ENCODE results near the gene CD52.

CD52 gene

DNA sequence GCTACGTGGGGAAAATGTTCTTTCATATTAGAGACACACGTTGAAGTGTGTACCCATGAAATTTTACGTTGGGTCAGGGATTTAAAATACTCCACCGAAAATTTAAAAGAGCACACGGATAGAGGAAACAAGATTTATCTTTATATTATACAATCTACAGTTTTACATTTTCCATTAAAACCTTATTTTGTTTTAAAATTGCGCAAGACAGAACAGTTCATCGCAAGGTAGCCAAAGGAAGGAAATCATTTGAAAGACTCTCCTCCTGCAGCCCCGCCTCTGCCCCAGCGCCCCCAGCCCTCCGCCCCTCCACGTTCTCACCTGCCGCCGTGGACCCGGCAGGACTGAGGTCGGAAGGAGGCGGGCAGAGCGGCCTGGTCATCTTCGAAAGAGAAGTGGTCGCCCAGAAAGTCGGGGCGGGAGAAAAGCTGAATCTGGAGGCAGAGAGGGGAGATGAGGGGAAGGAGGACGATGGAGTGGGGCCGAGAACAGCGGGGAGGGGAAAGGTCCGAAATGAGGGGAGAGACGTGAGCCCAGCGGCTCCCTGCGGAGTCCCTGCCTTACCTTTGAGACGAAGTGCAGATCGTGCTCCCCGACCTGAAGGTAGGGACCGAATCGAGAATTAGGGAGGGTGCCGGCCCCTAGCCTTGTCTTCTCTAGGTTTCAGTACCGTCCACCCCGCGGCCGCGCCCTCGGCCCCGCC, 18.2 kb downstream of the CD52 start:
- DNase-seq (ENCODE audit: low spot score) = no peak

DNA sequence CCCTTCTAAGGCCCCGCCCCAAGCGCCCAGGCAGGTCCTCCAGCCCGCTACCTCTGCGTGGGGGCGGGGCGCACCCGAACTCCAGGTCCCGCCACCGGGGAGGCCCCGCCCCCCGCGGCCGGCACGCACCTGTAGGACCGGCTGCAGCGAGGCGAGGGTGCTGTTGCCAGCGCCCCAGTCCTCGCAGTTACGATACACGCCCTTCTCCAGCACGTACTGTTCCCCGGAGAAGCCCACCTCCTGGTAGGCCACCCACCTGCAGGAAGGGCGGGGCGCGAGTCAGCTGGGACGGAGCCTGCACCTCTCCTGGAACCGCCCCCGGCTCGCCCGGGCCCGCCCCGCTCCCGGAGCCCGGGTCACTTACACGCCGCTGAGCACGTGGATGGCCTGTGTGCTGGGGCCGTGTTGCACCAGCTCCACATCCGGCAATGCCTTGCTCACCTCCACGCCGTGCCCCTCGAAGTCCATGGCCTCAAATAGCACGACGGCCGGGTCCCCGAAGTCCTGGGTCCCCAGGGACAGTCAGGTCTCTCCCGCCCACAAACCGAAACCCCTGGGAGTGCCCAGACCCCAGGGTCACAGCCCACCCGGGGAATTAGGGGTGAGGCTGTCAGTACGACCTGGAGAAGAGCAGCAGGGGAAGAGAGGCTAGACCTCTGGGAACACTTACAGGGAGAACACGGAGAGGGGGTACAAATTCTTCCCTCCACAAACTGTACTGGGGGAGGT, 18.9 kb downstream of the CD52 start:
- DNase-seq (ENCODE audit: low spot score) = peak; percentile 62

DNA sequence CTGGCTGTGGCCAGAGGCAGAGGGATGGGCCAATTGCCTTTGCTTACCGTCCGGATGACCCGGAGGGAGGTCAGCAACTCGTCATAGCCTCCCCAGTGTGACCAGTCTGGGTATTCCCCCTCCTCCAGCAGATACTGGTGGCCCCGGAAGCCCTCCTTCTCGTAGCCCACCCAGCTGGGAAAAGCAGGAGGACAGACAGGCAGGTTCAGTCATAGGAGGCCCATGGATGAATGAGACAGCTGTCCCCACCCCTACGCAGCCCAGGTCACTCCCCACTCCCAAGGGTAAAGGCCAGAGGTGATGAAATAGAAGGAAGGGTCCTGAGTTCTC, 19.4 kb downstream of the CD52 start:
- no peak for DNase-seq (ENCODE audit: low spot score)

DNA sequence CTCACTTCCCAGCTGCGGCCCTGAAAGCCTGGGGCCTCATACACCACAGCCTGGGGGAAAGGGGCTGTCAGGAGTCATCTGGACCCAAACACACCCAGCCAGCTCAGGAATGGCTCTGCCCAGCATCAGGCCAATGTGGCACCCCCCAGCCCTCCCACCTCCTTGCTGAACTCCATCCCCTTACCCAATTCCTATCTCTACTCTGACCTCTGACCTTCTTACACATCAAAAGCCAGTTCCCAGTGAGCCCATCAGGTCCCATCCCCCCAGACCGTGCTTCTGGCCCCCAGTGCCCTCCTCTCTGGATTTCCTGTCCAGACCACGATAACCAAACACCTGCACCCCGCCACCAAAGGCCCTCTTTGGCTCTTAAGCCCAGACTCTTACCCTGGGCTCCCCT, 19.9 kb downstream of the CD52 start:
- no peak for DNase-seq (ENCODE audit: low spot score)

DNA sequence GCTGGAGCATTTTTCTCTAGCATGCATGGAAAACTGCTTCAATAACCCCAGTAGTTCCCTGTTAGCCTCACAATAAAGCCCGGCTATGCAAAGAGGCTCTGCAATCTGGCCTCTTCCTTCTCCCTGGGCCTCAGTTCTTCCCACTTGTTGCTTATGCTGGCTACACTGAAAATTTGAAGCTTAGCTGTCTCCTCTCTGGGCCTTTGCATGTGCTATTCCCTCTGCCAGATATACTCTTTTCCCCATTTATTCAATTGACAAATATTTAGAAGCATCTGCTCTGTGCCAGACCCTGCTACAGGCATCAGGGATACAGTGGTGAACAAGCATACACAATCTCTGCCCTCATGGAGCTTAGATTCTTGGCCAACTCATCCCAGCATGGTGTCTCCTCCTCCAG, 20.9 kb downstream of the CD52 start:
- DNase-seq (ENCODE audit: low spot score) = no peak

DNA sequence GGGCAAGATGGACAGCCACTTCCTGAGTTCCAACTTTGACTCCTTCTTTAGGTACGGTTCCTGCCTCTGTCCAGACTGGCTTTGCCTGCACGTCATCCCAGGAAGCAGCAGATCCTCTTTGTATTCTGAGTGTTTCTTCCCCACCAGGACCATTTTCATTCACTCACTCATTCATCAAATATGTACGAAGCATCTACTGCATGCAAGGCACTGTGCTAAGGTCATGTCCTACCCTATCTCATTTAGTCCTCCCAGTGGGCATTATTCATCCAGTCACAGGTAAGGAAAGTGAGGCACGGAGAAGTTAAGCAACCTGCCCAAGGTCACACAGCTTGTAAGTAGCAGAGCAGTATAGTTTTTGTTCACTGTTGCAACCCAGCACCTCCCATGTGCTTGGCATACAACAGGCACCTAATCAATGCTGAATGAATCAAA, 22.3 kb downstream of the CD52 start:
- DNase-seq (ENCODE audit: low spot score) = no peak

DNA sequence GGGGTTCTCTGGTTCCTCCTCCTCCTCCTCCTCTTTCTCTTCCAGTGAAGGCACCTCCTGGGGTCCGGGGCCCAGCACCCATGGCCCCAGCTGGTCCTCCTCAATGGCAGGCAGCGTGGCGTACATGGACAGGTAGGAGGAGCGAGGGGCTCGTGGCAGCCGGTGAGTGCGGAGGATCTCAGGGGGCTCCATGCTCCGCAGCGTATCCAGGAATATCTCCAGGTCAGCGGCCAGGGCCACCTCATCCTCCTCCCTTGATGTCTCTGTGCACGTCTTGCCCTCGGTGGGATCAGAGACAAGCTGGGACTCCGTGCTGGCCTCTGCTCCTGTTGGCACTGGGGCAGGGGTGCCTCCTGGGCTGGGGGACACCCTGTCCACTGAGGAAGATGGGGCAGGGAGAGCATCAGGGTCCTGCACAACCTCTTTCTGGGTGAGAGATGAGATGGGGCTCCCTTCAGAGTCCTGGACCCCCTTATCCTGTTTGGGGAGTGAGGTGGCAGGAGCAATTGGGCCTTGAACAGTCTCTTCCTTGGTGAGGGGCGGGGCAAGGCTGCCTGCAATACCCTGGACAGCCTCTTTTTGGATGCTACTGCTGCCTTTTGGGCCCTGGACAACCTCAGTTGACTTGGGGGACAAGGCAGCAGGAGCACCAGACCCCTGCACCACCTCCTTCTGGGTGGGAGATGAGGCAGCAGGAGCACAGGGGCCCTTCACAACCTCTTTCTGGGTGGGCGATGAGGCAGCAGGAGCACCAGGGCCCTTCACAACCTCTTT, 26.6 kb downstream of the CD52 start:
- DNase-seq (ENCODE audit: low spot score) = no peak

DNA sequence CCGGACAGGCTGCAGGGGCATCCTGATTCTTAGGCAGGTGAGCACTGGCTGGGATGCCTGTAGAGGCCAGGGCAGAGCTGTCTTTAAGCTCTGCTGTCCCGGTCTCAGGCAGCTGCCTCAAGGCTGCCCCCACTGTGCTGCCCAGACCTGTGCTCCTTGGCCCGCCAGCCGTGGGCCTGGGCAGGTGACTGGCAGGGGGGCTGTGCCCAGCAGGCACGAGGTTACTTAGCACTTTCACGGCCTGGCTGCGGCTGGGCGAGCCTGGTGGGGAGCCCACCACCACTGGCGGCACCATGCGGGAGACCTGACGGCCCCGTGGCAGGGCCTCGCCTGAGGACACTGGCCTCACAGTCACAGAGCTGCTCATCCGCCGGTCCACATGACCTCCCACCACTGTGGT, 28.0 kb downstream of the CD52 start:
- DNase-seq (ENCODE audit: low spot score) = no peak

DNA sequence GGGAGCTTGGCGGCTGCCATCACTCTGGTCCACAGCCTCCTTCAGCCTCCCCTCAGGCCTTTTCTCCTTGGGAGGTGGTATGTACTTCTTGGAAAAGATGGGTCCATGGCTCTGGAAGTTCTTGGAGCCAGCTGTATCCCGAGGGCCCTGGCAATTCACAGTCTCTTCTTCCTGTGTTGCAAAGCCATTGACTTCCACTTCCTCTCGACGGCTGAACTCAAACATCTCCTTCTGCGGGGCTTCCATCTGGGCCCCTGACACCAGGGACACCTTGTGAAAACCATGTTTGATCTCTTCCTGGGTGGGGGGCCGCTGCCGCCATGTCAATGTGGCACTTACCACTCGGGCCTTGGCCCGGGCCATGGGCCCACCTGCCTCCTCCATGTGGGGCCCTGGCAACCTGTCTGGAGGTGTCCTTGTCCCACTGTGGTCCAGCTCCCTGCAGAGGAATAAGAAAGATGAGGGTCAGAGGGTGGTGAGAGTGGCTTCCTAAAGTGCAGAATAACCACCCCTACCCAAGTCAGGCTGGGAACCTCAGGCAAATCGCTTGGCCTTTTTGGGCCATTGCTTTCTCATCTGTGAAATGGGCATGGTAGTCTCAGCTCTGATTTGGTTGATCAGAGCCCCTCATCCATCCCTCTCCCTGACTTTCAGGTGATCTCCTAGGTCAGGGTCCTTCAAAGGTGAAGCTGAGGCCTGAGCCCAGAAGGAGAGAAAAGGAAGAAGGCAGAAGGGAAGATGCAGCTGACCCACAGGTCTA, 28.7 kb downstream of the CD52 start:
- DNase-seq (ENCODE audit: low spot score) = no peak

DNA sequence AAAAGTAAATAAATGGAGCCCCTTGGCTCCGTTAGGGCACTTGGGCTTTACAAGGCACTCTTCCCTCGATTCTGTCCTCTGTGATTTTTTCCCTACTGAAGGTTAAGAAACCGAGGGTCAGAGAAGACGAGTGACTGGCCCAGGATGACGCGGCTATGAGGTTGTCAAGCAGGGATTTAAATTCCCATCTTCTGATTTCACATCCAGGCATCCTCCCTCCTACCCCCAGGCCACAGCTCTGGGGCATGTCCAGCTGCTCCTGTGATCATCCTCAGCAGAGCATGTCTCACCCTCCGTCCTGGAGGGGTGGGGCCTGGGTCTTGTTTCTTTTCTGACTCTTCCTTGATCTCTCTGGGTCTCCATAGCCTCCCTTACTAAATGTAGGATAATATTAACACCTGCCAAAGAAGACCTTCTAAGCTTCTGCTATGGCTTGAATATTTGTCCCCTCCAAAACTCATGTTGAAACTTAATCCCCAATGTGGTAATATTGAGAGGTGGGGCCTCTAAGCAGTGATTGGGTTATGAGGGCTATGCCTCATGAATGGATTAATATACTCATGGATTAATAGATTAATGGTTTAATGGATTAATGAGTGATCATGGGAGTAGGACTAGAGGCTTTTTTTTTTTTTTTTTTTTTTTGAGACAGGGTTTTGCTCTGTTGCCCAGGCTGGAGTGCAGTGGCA, 31.6 kb downstream of the CD52 start:
- no peak for DNase-seq (ENCODE audit: low spot score)

DNA sequence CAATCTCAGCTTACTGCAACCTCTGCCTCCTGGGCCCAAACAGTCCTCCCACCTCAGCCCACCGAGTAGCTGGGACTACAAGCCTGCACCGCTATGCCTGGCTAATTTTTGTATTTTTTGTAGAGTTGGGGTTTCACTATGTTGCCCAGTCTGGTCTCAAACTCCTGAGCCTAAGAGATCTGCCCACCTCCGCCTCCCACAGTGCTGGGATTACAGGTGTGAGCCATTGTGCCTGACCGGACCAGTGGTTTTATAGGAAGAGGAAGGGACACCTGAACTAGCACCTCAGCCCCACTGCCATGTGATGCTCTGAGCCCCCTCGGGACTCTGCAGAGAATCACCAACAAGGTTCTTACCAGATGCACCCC, 32.1 kb downstream of the CD52 start:
- DNase-seq (ENCODE audit: low spot score) = no peak

DNA sequence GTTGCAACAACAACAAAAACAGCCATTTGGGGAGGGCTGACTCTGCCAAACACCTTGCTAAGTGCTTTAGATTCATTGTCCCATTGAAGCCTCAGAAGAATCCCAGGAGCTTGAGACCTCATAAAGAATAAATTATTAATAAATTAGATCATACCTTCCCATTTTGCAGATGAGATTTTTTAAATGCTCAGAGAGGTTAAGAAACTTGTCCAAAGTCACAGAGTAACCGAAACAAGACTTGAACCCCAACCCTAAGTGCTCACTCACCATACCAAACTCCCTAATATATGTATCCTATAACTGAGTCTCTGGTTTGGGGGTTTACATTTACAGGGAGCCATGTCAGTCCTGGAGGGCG, 32.6 kb downstream of the CD52 start:
- no peak for DNase-seq (ENCODE audit: low spot score)

DNA sequence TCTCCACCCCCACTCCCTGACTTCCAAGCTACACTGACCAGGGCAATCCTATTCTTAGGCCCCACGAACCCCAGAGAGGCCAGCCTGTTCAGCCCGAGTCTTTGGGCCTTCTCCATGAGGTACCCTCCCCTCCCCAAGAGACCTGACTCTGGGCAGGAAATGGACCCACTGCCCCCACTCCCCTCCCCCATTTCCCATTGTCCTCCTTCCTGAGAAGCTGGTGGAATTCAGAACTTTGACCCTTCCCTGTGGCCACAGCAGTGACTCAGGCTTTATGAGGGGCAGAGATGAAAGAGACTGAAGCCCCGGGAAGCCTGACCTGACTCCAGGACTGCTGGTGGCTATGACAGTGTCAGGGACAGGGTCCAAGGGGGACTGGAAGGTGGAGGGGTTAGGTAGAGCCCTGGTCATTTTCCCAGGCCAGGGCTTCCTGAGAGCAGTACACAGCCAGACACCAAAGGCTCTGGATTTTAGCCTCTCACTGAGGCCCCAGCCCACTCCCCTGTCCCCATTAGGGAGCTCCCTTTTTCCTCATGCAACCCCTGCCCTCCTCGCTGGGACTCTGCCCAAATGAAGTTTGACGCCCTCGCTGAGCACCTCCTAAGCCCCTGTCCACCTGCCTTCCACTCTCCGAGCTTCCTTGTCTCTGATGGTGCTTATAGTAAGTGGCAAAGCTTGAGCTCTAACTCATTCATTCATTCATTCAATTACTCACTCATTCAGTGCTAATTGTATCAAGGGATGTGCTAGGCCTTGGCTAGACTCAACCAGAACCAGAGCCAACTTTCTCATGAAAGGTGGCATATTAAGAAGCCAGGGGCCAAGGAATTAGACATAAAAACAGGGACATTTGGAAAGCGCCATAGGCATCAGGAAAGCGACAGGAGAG, 33.2 kb downstream of the CD52 start:
- DNase-seq (ENCODE audit: low spot score) = no peak

DNA sequence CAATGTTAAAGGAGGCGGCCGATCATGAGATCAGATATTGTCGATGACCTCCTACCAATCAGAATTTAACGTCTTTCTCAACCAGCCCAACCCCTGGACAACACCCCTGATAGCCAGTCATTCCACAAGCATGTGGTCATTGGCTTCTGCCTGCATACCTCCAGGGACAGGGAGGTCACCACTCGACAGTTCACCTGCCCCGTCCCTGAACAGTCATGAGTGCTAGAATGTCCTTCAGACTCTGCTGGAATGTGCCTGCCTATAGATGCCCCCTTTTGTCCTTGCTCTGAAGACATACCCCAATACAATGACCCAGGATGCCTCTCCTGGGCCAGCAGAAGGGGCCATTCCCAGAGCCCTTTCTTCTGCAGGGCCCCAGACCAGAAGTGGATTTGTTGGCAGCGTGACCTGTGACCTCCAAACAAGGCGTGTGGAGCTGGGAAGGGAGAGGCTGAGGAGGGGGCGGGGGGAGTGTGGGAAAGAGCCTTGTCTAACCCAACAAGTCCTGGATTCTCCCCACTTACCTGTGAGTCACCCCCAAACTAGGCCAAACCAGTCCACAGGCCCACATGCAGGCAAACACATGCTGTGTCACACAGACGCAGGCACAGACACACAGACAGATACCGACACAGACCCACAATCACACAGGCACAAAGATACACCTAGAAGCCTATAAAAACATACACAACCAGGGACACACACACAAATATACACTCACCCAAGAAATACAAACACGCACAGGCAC, 34.0 kb downstream of the CD52 start:
- DNase-seq (ENCODE audit: low spot score) = no peak

DNA sequence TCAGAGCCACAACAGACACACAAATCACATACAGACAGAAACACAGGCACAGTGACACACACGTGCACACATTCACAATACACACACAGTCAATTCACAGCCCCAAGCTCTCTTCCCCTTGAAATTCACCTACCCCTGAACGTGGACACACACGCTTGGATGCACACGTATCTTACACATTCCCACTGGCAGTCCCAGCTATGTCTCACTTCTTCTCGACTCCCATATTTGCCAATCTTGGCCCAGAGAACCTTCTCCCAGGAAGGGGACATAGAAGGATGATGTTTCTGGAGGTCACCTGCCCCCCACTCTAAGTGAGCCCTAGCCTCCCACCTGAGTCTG, 34.6 kb downstream of the CD52 start:
- no peak for DNase-seq (ENCODE audit: low spot score)

DNA sequence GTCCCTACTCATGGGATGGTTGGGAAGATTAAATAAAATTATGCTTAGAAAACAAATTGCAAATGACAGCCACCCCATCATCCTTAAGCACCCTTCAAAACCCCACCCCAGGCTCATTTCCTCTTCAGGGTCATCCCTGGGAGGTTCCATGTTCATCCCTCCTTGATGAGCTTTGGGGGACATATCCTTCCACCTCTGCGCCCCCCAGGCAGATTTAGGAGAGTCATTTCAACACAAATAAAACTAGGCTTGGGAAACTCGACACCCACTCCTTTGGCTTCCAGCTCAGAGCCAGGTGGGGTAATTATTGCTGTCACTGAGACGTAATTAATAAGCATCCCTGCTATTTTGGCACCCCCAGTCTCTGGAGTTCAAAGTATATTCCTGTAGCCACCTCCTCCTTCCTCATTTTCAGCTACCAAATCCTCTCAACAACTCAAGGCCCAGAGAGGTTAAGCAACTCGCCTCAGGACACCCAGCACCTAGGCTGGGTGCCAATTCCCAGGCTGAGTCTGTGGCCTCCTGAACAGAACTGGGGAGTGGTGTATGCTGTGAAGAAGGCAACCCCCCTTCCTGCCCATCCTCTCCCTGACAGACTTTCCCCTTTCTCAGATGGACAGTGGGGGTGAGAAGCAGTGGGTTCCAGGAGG, 35.6 kb downstream of the CD52 start:
- no peak for DNase-seq (ENCODE audit: low spot score)

DNA sequence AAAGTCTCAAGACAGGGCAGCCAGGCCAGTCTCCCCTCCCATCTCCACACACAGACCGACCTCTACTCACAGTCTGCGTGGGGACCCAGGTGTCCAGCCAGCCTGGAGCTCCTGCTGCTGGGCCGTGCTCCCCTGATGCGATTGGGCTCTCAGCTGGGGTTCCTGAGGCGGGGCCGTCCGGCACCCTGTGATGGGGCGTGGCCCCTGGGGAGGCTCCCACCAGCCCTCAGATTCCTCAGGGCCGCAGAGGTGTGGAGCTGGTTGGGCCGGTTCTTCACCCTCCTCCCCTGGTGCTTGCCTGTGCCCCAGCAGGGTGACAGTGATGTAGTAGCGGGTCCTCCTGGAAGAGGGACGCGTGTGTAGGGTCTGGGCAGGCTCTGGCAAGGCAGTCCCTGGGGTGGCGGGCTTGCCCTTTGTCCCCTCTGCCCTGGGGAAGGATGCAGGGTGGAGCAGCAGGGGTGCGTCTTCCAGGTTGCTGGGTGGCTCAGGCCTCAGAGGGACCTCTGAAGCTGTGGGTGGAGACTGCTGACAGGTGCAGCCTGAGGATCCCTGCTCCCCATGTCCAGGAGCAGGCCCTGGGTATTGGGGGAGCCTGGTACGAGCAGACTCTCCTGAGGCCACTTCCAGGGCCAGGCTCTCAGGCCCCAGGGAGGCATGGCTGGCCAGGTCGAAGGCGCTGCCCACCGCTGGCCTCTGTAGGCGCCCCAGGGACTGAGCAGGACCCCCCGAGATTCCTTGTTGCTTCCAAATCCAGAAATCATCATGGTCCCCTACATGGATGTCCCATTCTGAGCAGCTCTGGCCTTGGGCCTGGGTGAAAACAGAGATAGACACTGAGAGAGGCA, 36.4 kb downstream of the CD52 start, which contains the start of gene CRYBG2:
CRYBG2 (minus strand) TSS at position 155 of the 845 bp plus-strand sequence. CDS start 7,473 bp downstream, outside the sequence.
- DNase-seq (ENCODE audit: low spot score) = no peak

DNA sequence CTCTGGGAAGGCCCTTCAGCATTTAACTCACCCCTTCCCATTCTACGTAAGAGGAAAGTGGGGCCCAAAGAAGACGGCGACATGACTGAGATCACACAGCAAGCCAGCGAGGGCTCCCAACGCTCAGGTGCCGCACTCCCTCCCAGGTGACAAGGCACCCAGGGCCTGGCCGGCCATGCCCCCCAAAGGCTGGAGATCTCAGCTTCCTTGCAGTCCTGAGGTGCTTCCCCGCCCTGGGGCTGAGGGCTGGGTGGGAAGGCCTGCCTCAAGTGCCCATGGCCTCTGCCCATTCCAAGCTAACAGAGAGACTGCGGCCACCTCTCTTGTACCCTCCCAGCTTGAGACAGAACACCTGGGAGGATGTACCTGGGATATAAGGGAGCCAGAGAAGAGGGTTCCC, 37.2 kb downstream of the CD52 start:
- no peak for DNase-seq (ENCODE audit: low spot score)

DNA sequence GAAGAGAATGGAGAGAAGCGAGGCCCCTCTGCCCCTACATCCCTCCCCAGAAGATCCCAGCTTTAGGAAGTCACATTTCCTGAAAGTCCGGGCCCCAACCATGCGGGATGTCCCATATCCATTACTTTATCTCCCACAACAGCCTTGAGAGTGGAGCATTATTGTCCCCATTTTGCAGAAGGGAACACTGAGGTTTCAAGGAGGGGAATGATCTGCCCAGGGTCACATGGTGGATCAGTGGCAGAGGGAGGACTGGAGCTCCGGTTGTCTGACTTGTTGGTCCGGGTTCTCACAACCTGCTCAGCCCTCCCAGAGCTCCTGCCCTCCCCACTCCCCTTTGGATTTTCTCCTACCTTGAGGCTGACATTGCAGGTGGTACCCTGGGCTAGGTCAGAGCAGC, 38.3 kb downstream of the CD52 start:
- no peak for DNase-seq (ENCODE audit: low spot score)

Data from D341Med (cell line).